A673 (cell line): ENCODE measurements around the gene DMD. TPM values are rescaled to one million over a fixed set of nuclear protein-coding genes. Genes with fewer than 3 reads are reported as not detected.

ENCODE experiments used
- BruUV-seq: library from RNA; stranded (reverse); fragments of 400-500 nt; replicated peaks from 2 replicates; lab custom pipeline; 2021; lab: Mats Ljungman, UMichigan
- CTCF ChIA-PET: fragments of 300-600 bp; sonication (Branson Sonifier 250); formaldehyde crosslinking; loops from one replicate; lab custom pipeline; 2022; ENCODE audit warnings: antibody characterized with exemption; lab: Charles Lee
- POLR2A ChIA-PET: fragments of 300-600 bp; sonication (Branson Sonifier 250); formaldehyde crosslinking; loops from one replicate; lab custom pipeline; 2022; ENCODE audit warnings: antibody characterized with exemption; ENCODE audit not compliant: low non-redundant PET; lab: Charles Lee
- DNase-seq: peaks from one replicate; pipeline ENCODE4 v3.0.0-alpha.2; 2015; ENCODE audit warnings: low spot score
- H3K27ac ChIP-seq: fragments of 200-600 bp; sonication (generic); 2 replicates; pipeline ENCODE4 v1.5.1; 2016; ENCODE audit warnings: mixed run types, low read depth, mild to moderate bottlenecking, mixed read lengths, antibody characterized with exemption, low read length; ENCODE audit not compliant: poor library complexity, severe bottlenecking
- H3K27me3 ChIP-seq: fragments of 200-600 bp; sonication (generic); replicated peaks from 2 replicates; pipeline ENCODE4 v1.6.1; 2017; ENCODE audit warnings: mixed run types, low read depth, mild to moderate bottlenecking, mixed read lengths, antibody characterized with exemption, low read length; ENCODE audit not compliant: insufficient read depth, poor library complexity
- H3K36me3 ChIP-seq: fragments of 200-600 bp; sonication (generic); 2 replicates; pipeline ENCODE4 v1.6.1; 2016; ENCODE audit warnings: mixed run types, mild to moderate bottlenecking, mixed read lengths, antibody characterized with exemption, low read length; ENCODE audit not compliant: insufficient read depth, poor library complexity, severe bottlenecking
- H3K4me1 ChIP-seq: fragments of 200-600 bp; sonication (generic); 2 replicates; pipeline ENCODE4 v1.6.1; 2017; ENCODE audit warnings: mixed run types, mild to moderate bottlenecking, mixed read lengths, antibody characterized with exemption, low read length; ENCODE audit not compliant: insufficient read depth, poor library complexity, severe bottlenecking
- H3K4me3 ChIP-seq: fragments of 200-600 bp; sonication (generic); 2 replicates; pipeline ENCODE4 v1.5.1; 2016; ENCODE audit warnings: low read depth, mixed run types, mild to moderate bottlenecking, mixed read lengths, low read length; ENCODE audit not compliant: poor library complexity, severe bottlenecking
- H3K9me3 ChIP-seq: fragments of 200-600 bp; sonication (generic); 2 replicates; pipeline ENCODE4 v1.6.1; 2016; ENCODE audit warnings: mixed run types, low read depth, mild to moderate bottlenecking, mixed read lengths, antibody characterized with exemption, low read length; ENCODE audit not compliant: poor library complexity, severe bottlenecking
- CTCF ChIP-seq: fragments of 300-800, 200-600 bp; sonication (generic); conservative IDR thresholded peaks from 2 replicates; pipeline ENCODE4 v1.5.1; 2017; ENCODE audit warnings: low read depth, mild to moderate bottlenecking, antibody characterized with exemption, low read length, moderate library complexity, mixed read lengths
- EZH2 ChIP-seq: fragments of 200-600 bp; sonication (generic); IDR thresholded peaks from 2 replicates; pipeline ENCODE4 v1.6.1; 2017; ENCODE audit warnings: borderline replicate concordance, low read depth, mild to moderate bottlenecking, mixed read lengths, antibody characterized with exemption, low read length; ENCODE audit not compliant: poor library complexity, severe bottlenecking
- intact Hi-C: fragments of 100-400 bp; cut with micrococcal nuclease; formaldehyde crosslinking; loops from one replicate; pipeline ENCODE4 v1.10.0; 2022; ENCODE audit not compliant: unreplicated experiment
- total RNA-seq: library from RNA; stranded (reverse); gene quantifications from 2 replicates; pipeline ENCODE4 v1.2.3, GENCODE V29; 2021

DMD gene
- total RNA-seq, 1 experiment from 2014 or later = 5.4 TPM

DNA sequence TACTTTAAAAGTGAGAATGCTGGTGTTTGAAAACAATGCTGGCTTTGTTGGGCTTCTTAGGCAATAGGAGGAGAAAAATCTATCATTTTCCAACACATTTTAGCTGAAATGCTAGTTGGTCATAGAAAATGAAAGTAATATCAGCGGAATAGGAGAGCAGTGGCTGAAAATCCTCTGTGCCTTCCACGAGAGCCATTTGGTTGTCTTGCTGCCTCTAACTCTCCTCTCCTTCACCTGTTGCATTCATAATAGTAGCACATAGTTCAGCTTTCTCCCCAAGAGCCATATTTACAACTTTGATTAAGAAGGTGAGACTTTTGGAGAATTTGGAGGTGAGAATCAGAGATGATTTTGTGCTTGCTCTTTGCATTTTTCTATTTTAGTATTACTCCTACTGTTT lies 1290.1 kb downstream of the DMD start:
- no peak overlapping the region for H3K27ac ChIP-seq
- POLR2A ChIA-PET = no interaction called here
- no peaks in the 10 kb centered on the region for H3K9me3 ChIP-seq
- TF ChIP-seq CTCF = no peak
- no peak for TF ChIP-seq EZH2
- no TSS peak for BruUV-seq
- no peak for DNase-seq
- CTCF ChIA-PET = no interaction called here
- no peaks in the 10 kb centered on the region for H3K4me1 ChIP-seq
- H3K4me3 ChIP-seq = no peak overlapping the region
- no peaks in the 10 kb centered on the region for H3K36me3 ChIP-seq
- intact Hi-C loops = no loop called here
- H3K27me3 ChIP-seq = no peaks in the 10 kb centered on the region

DNA sequence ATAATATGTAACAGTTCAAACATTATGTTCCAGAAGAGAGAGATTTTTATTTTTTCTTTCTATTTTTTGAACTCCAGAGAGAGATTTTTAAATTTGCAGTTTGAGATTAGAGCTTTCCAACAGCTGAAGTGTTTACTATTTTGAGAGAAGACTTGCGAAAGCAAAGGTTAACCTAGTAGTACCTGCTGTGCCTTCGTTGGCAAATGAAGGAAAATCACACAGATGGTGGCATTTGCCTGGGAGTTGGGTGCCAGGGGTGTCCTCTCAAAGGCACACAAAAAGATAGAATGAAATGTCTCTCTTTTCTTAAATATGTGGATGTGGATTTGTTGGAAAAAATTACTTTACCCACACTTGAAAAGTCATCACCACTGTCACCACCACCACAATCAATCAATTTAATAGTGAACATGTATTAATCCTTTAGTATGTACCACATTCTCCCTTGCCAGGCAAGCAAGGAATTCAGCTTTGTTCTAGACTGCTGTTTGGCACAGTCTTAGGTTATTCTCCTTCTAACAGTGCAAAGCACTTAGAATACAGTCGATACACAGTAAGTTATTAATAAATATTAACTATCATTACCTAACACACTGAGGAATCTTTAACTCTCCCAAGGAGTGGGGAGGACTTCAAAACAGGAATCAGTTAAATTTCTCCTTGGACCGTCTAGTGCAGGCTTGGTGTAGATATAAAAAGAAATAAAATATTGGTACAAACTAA lies 1301.3 kb downstream of the DMD start:
- no TSS peak for BruUV-seq
- no peaks in the 10 kb centered on the region for H3K36me3 ChIP-seq
- no peaks in the 10 kb centered on the region for H3K27me3 ChIP-seq
- intact Hi-C loops = no loop called here
- ChIA-PET POLR2A (no interaction called here), CTCF (no interaction called here)
- H3K9me3 ChIP-seq = no peaks in the 10 kb centered on the region
- no peak for DNase-seq
- H3K27ac ChIP-seq = no peak overlapping the region
- H3K4me1 ChIP-seq = no peaks in the 10 kb centered on the region
- TF ChIP-seq CTCF (no peak), EZH2 (no peak)
- H3K4me3 ChIP-seq = no peak overlapping the region

DNA sequence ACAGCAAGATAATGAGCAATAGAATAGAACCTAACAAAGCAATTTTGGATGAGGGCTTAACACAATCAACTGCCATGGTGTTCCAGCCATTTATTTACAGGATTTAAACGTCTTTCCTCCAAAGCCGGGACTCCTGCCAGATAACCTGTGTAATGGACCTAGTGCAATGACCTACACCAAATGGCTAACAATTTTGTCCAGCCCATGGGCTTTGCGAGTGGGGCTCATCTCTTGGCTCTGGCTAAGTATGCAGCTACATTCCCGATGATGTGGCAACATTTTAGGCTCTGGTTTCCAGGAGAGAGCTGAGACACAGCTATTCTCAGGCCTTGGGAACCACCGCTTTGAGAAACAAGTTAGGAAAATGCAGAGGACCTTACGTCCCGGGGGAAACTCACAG lies 1317.2 kb downstream of the DMD start:
- no peak for TF ChIP-seq CTCF
- no peak for TF ChIP-seq EZH2
- Histone ChIP-seq H3K4me1 (no peaks in the 10 kb centered on the region), H3K4me3 (no peak overlapping the region), H3K9me3 (no peaks in the 10 kb centered on the region), H3K27me3 (no peaks in the 10 kb centered on the region), H3K27ac (no peak overlapping the region), H3K36me3 (no peaks in the 10 kb centered on the region)
- intact Hi-C loops = no loop called here
- ChIA-PET POLR2A (no interaction called here), CTCF (no interaction called here)
- BruUV-seq = no TSS peak
- DNase-seq = no peak
